ENCODE results near the gene KRT12.

GRCh38 chr17:40878044-40878443 is 11.0 kb upstream of the KRT12 start:
- no peak for TF ChIP-seq CTCF (IDR thresholded peaks at IDR 0.05)
- TF ChIP-seq EP300 (IDR thresholded peaks at IDR 0.05; ENCODE audit: borderline replicate concordance in 1 of 2, low read depth in 1 of 2, low read length in 1 of 2), result no peak
- TF ChIP-seq GABPA (IDR thresholded peaks at IDR 0.05; ENCODE audit: low read depth), result no peak
- TF ChIP-seq, protein P1, sequence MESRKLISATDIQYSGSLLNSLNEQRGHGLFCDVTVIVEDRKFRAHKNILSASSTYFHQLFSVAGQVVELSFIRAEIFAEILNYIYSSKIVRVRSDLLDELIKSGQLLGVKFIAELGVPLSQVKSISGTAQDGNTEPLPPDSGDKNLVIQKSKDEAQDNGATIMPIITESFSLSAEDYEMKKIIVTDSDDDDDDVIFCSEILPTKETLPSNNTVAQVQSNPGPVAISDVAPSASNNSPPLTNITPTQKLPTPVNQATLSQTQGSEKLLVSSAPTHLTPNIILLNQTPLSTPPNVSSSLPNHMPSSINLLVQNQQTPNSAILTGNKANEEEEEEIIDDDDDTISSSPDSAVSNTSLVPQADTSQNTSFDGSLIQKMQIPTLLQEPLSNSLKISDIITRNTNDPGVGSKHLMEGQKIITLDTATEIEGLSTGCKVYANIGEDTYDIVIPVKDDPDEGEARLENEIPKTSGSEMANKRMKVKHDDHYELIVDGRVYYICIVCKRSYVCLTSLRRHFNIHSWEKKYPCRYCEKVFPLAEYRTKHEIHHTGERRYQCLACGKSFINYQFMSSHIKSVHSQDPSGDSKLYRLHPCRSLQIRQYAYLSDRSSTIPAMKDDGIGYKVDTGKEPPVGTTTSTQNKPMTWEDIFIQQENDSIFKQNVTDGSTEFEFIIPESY (IDR thresholded peaks at IDR 0.05; ENCODE audit: borderline replicate concordance, low read depth), result no peak

Data from SK-N-SH (cell line).